HG03439 (cell line): ENCODE measurements around the gene RPL11.
"Not testable (repeated sequence)": the region's sequence is repeated elsewhere in the genome, so short reads cannot be mapped to it uniquely, and the experiment has no call there.

Experiments used
- ATAC-seq: cut with Tn5 transposase; IDR thresholded peaks from one replicate; pipeline ENCODE4 v1.9.1; 2021; ENCODE audit warnings: mild to moderate bottlenecking, moderate library complexity; ENCODE audit not compliant: unreplicated experiment

The RPL11 gene

DNA sequence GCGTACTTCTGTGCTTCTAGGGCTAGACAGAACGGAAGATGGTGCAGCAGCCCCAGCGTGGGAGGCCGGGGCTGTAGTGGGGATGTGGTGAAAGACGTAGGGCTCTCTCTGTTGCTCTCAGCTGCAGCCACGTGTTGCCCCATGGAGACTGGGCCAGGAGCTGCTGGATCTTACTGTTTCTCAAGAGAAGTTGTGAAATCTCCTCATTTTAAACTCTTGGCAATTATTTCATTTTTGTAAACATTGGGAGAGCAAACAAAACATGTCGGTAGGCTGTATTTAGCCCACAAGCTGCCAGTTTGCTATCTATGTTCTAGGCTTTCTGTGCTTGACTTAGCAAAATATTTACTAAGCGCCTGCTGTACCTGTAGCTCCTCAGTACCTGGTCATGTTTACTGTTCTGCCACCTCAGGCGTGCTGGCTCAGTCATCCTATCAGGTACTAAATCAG is 35.8 kb downstream of the RPL11 start:
- no peak for ATAC-seq

DNA sequence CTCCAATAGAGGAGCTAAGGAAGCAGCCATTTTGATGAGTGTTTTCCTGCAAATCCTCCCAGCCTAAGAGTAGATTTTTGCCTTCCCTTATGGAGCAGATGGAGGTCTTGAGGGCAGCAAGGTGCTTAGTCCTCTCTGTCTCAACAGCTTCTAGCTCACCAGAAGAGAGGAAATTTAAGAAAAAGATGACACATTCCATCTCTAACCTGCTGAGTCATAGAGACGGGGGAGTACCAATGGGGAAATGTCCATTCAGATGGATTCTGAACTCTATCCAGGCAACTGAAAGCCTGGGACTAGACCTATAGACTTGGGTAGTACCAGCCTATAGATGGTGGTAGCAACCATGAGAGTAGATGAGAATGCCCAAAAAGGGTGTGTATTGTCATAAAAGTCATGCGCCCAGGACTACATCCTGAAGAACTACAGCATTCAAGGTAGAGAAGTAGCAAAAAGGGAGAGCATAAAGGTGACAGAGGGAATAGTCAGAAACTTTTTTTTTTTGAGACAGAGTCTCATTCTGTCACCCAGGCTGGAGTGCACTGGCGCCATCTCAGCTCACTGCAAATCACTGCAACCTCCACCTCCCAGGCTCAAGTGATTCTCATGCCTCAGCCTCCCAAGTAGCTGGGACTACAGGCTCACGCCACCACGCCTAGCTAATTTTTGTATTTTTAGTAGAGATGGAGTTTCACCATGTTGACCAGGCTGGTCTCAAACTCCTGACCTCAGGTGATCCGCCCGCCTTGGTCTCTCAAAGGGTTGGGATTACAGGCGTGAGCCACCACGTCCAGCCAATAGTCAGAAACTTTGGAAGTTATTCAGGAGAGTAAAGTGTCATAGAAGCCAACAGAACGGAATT is 41.0 kb downstream of the RPL11 start:
- ATAC-seq = no peak

- not testable (repeated sequence) for ATAC-seq
Observed at GRCh38 chr1:23733281-23733680, 41.7 kb downstream of the RPL11 start.

GRCh38 chr1:23736437-23737134 is 45.0 kb downstream of the RPL11 start:
- no peak for ATAC-seq

- no peak for ATAC-seq
Observed at GRCh38 chr1:23741609-23742008, 50.0 kb downstream of the RPL11 start.

GRCh38 chr1:23742670-23743286 is 51.2 kb downstream of the RPL11 start:
- ATAC-seq = peak; percentile 18

GRCh38 chr1:23743287-23744152 is 51.9 kb downstream of the RPL11 start, which contains the start of gene ELOA:
TSS of gene ELOA (plus strand) at chr1:23743471. CDS start at chr1:23743504, 33 bp downstream.
- ATAC-seq = peak; percentile 77

DNA sequence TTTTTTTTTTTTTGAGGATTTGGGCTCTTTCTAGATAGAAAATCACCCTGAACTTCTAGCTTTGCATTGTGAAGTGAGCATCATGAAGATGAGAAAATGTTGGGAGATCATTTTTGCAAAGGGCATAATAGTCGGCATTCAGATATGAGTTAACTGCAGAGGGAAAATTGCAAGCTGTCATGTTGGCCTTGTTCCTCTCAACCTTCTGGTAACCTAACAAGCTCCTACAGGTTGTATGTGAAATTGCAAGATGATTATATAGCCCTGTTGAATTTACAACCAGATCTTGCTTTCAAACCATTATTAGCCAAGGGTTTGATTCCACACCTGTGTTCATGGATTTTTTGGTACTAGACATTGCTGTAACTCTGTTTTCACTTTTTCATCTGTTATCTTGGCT is 53.9 kb downstream of the RPL11 start:
- no peak for ATAC-seq
